GM12872 (cell line): ENCODE data around the gene ANKFN1.
A peak's percentile ranks its signal among the peaks of the same experiment; 100 is the strongest.

ENCODE experiments used
- CTCF ChIP-seq: IDR thresholded peaks from 3 replicates; pipeline ENCODE4 v1.5.1; 2011; ENCODE audit warnings: low read depth, mild to moderate bottlenecking, low read length, moderate library complexity; ENCODE audit not compliant: insufficient read depth

The ANKFN1 gene

GRCh38 chr17:56475116-56475515, 321.8 kb downstream of the ANKFN1 start:
- no peak for TF ChIP-seq CTCF

GRCh38 chr17:56478836-56479447, 325.7 kb downstream of the ANKFN1 start:
- TF ChIP-seq CTCF = peak; percentile 62

GRCh38 chr17:56480501-56480900, 327.2 kb downstream of the ANKFN1 start:
- no peak for TF ChIP-seq CTCF

GRCh38 chr17:56481659-56482058, 328.4 kb downstream of the ANKFN1 start:
- TF ChIP-seq CTCF = no peak

GRCh38 chr17:56482229-56482628, 329.0 kb downstream of the ANKFN1 start:
- TF ChIP-seq CTCF = no peak

- no peak for TF ChIP-seq CTCF
Measured at GRCh38 chr17:56486732-56487131, 333.5 kb downstream of the ANKFN1 start.

GRCh38 chr17:56488800-56489199, 335.5 kb downstream of the ANKFN1 start:
- no peak for TF ChIP-seq CTCF
